DMS79 (cell line): Measurements from ENCODE around the gene UNC5C.

Experiments used
- DNase-seq: peaks from one replicate; lab custom pipeline; 2025; lab: John Stamatoyannopoulos, UW

UNC5C gene

DNA sequence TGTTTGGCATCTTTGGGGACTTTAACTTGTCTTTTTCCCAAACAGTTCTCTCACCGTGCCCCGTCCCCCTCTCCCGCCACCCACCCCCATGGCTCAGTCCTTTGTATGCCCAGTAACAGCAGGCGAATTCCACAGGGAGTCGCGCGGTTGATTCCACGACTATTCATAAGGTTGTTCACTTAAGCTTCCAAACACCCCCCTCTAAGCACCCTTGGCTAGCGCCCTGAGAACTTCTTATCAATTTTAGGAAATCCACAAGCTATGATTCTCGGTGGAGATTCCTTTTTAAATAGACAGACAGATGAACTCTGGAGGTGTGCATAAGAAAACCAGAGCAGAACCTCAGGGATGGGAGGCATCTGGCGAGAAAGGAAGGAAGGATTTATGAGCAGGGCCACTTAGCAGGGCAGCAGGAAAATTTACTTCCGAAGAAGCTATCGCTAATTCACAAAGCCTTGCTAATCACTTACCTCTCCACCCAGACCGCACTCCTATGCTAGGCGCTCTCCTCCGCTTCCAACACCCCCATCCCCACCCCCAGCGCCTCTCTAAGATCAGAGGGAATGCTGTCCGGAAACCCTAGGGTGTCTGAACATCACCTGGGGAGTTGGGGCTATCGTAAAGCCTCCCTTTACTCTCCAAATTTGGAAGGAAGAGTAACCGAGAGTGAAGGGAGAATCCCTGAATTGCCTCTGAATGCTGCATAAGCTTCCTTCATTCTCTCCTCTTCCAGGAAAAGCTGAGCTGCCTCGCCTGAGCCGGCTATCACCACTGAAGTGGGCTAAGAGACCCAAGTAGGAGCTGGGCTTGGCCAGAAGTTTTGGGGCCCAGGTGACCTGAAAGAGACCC lies 1.7 kb downstream of the UNC5C start:
- no peak for DNase-seq

DNA sequence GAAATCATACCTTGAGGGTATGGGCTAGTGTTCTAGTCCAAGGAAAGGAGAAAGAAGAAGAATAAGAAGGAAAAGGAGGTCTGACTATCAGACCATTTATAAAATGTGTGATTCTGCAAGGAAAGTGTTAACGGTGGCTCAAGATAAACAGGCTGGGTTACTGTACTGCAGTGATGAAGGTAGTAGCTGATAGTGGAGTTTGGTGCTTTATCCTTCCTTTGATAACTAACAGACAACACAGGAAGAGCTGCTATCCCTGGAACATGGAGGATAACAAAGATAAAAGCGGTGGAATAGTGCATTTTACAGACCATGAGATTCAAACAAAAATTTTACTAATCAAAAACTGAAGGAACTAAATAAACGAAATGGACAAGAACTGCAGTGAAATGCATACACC lies 2.6 kb downstream of the UNC5C start:
- DNase-seq, result no peak

DNA sequence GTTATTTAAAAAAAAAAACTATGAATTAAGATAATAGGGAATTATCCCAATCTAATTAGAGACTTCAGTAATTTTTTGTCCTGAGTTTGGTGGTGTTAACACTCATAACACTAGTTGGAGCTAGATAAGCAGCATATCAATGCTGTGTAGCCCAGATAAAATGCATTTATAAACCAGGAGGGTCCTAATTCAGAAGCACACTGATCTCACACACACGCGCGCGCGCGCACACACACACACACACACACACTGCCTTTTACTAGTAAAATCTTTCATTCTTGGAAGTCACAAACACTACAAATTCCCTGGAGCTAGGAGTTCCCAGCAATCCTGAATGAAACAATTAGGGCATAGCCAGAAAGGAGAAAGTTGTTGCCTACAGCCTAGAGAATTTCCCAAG lies 3.2 kb downstream of the UNC5C start:
- no peak for DNase-seq

DNA sequence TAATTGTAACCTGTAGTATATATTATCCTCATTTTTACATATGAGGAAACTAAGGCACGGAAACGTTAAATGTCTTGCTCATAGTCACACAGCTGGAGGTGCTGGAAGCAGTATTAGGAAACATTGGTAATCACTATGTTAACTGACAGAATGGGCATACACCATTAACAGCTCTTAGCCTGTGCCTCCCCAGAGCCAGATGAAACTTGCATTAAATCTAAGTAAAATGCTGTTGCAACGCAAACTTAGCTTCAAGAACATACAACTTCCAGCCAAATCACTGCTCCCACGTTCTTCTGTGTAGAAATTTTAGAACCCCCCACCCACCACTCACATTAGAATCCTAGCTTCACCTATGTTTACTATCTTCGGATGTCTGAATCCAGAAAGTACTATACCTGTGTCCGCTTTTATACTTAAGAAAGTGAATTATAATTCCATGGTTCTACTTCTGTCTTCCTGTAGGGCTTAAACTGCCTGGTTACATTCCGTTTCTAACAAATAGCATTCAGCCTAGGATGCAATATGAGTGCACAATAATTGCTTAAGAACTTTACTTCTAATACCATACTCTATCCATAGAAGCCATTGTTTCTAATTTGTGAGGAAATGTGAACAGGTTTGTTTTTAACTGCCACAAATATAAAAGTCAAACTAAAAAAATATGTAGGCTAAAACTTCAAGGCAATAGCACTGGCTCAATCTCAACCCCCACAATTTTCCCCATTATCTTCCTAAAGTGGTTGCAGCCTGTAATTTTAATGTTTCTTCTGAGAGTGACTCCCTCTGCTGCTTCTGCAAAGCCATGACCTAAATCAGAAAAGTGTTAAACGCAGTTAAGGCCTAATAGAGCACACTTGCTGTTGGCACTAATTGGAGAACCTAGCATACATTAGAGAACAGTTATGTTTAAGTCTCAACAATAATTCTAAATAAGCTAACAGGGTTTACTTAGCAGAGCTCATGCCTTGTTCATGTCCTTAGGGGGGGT lies 4.4 kb downstream of the UNC5C start:
- DNase-seq, result no peak

DNA sequence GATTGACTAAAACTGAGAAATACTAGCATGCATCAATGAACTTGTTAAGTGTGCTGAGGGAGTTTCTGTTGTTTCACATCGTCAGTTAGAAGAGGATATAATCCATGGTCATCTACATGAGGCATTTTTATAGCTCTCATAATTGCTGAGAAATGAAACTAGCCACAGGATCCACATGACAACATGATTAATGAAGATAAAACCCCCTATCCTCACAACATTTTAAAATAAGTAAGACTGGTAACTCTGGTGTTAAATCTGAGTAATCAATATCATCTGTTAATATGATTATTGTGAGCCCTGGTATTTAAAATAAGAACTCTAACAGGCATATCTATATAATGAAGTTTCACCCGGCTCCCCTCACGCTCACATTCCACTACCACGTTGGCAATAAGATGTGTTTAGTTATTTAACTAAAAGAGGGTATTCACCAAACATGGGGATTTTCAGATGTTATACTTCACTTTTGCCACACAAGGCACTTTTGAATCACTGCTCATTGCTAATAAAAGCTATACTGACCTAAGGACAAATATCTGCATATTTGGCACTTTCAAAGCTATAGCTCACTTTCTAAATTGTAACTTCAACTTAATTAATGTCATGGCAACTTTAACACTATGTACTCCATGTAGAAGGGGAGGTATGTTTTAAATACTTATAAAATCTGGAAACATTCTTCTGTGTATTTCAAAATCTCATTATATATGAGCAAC lies 6.7 kb downstream of the UNC5C start:
- no peak for DNase-seq

DNA sequence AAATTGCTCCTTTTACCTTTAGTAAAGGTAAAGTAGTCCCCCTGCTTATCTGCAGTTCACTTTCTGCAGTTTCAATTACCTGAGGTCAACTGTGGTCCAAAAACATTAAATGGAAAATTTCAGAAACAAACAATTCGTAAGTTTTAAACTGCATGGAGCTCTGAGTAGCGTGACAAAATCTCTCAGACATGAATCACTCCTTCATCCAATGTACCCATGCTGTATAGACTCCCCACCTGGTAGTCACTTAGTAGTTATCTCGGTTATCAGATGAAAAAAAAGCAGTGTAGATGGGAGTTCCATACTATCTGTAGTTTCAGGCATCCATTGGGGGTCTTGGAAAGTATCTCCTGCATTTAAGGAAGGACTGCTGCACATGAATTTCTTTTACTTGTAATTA lies 7.7 kb downstream of the UNC5C start:
- no peak for DNase-seq

DNA sequence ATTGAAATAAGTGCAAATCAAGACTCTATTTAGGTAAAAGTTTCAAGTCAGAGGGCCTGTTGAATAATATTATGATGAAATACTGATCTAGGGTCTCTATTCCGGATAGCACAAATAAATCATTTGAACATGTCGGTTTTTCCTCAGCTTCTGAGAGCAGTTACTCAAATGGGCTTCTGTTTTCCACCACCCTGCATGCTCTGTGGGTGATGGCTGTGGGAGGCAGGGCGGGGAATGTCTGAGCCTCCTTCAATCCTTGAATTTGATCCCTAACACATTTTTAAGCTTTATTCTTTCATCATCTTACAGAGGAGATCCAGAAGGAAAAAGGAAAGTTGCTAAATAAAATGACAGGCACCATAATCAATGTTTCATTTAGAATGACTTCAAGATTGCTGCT lies 8.5 kb downstream of the UNC5C start:
- DNase-seq, result no peak

DNA sequence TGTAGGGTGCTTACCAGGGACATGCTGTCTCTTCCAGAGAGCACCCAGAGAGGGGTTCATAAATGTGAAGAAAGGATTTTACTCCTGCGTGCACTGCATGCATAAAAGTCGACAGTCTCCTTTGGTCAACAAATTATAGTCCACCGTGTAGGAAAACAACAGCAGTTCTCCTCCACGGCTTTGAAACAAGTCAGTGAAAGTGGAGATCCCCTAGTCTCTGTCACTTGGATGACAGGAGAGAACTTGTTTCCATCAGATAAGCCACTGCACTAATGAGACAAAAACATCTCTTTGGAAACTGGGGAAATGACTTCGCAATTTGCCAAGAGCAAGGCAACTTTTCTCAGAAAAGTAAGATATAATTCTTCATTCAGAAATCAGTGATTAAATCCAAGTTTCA lies 9.7 kb downstream of the UNC5C start:
- no peak for DNase-seq

DNA sequence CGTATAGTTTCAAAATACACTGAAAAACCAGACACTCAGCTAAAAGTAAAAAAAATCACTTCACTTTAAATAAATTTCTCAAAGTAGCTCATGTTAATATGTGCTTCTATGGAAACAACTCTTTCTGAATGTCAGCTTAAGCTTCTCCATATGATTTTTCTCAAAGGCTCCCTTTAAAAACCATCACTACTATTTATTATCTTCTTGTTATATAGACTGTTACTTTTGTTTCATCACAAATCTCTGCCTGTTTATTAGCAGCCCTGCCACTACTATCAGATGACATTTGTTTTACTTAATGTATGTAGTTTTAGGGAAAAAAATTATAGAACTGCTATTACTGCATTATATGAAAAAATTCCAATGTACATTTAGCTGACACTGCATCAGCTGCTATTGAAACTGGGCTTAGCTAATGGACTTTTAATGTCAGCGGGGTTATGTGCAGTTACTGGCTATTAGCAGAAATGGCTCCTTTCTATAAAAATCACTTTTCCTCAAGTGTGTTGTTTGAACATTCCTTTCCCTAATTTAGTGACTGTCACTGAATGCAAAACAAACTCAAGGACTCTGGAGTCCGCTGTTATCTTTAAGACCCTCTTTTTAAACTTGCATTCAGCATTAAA lies 10.8 kb downstream of the UNC5C start:
- DNase-seq, result no peak

DNA sequence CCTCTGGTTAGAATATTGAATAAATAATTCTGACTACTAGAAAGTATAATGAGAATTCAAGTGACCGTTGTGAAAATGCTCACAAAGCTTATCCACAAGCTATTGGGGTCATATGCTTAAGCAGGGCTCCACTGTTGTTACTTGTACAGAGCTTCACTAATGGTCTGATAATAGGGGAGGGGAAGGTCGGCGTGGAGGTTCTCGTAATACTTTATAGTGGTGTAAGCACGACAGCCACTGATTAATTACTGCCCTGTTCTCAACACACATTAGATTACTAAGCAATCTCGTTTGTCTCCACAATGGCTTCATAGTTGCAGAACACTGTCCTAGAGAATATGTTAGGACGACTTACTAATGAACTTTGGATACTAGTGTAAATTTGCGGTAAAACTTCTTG lies 11.6 kb downstream of the UNC5C start:
- no peak for DNase-seq

DNA sequence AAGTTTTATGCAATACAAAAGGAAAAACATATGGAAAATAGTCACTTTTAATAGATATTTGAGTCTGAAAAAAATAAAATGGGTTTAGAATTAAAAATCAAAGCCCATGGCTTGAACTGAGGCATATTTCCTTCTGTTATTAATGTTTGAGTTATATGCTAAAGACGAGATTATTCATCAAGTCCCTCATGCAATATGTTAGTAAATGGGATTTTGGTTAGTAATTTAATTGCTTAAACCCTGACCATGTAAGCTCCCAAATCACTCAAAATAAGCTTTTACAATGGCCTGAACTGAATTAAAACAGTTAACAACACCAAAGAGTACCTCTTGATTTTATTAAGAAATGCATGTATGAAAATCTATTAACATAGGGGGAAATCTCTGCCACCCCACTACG lies 12.1 kb downstream of the UNC5C start:
- DNase-seq, result no peak

DNA sequence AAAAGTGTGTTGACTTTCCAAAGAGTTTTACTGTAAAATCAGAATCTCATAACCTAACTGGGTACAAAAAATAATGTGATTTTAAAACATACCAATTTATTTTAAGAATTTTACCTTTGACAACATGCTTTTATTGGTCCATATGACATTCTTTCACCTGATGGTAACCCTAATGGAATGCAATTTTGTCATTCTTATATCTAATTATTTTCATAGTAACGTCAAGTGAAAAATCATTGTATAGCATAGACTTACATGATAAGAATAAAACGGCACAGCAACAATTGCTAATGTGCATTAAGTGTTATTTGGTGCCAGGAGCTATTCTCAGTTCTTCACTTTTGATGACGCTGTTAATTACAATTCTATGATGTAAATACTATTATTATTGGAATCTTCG lies 13.6 kb downstream of the UNC5C start:
- no peak for DNase-seq

DNA sequence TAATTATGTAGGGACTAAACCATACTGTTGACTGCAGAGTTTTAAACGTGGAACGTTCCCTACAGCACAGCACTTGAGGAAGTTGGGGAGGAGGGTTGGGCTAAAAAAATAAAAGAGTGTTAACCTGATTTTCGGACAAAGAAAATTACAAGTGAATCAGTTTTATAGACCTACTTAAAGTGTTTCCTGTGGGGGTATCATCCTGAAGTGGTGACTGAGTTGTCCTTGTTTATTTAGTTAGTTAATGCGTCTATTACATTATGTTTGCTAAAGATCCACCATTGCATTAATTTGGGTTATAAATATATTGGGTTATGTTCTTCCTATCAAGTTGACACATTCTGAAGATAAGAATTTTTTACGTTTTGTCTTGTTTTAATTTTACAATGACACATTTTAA lies 14.7 kb downstream of the UNC5C start:
- DNase-seq, result no peak

DNA sequence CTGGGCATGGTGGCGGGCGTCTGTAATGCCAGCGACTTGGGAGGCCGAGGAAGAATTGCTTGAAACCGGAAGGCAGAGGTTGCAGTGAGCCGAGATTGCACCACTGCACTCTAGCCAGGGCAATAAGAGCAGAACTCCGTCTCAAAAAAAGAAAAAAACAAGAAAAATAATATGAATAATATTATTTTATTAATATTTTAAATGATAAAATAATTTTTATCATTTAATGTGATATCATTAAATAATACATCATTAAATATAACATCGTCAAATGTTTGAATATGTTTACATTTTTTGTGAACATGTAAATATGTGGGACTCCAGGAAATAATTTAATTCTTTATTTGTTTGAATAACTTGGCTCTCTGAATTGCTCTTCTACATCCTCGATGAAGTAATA lies 15.5 kb downstream of the UNC5C start:
- DNase-seq, result no peak

DNA sequence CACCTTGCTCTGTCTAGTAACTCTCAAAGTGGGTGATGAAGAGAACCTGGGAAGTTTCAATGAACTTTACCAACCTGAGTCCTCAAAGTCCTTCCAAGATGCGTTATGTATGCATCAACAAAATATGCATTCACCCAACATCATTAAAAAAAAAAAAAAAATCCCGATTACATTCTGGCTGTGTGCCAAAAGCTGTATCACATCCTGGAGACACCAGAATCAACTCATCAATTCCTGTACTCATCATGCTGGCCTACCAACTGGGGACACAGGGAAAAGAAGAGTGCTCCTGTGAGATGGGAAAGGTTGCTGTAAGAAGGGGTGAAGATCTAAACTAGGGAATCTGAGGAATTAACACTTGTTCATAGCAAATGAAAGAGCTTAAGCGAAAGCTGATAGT lies 16.5 kb downstream of the UNC5C start:
- DNase-seq, result no peak

DNA sequence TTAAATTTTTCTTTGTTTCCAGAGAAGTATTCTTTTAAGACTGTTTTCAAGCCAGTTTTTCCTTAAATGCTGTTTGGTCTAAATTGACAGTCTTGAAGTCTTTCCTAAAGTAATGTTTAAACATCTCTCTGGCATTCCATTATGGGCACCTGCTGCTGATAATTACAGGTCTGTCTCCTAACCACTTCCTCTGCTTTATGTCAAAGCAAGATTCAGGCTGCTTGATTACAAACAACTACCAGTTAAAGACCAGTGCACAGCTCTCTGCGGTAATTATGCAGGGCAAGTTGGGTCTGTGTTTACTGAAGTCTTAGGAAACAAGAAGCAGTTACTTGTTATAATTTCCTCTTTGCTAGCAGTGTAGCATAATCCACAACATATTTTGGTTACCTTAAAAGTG lies 17.6 kb downstream of the UNC5C start:
- no peak for DNase-seq

DNA sequence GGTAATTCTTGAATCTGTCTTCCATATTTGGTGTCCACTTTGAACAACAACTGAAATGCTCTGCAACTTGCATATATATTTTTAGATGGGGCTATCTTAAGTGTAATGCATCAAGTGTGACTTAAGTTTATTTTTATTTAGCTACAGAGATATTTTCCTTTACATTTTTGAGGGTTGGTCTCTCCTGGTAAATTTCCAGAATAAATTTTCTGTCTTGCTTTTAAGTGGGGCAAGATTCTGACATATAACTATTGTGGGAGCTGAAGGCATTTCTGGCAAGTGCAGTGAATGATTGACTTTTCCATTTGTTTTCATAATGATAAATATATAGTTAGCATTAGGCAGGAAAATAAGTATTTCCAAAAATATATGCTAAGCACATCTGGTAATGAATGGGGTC lies 18.8 kb downstream of the UNC5C start:
- no peak for DNase-seq

DNA sequence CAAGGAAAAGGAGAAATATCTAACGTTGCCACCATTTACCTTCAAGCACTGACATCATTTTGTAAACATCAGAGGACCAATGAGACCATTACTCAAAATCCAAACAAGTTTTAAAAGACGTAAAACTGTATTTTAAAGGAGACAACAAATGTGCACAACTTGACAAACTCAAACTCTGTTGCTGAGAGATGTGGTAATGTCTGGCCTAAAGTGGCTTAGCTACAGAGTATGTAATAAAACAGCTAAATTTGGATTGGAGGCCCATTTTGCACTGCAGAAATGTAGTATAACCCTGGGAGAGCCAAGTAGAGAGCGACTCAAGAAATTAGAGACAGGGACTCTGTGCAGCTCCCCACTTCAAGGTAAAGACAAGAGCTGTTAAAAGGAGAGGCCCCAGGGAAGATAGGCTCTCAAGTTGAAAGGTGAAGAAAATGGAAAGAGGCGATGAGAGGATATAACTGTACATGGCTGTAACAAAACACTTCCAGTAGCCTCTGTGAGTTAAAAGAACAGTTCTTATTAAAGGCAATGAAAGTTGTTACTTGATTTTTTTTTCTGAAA lies 20.3 kb downstream of the UNC5C start:
- no peak for DNase-seq

DNA sequence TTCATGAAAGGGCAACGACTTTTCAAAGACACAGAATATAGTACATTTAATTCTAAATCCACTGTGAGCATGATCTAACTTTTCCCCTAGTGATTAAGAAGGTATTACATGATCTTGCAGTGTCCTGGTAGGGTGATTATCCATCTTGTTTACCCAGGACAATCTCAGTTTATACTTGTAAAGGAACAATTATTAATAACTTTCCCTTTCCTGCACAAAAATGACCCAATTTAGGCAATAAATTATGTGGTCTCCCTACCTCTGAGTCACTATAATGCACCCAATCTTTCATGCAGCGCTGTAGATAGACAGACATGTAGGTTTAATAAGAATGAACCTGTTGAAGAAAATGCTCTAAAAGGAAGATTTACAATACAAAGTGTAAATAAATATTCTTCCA lies 22.7 kb downstream of the UNC5C start:
- DNase-seq, result no peak

DNA sequence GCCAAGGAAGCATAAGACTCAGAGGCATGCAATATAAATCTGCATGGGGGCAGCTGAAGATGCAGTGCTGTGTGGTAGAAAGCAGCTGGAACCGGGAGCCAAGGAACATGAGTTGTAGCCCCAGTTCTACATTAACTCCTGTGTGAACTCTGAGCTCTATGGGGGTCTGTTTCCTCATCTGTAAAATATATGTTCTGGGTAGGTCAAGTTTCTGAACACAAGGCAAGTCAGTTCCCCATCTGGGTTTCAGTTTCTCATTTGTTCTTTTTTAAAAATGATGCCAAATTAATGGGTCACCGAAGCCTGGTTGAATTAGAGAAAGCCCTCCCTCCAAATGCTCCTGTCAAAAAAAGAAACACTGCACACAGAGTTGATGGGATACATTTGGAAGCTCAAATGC lies 24.0 kb downstream of the UNC5C start:
- no peak for DNase-seq

DNA sequence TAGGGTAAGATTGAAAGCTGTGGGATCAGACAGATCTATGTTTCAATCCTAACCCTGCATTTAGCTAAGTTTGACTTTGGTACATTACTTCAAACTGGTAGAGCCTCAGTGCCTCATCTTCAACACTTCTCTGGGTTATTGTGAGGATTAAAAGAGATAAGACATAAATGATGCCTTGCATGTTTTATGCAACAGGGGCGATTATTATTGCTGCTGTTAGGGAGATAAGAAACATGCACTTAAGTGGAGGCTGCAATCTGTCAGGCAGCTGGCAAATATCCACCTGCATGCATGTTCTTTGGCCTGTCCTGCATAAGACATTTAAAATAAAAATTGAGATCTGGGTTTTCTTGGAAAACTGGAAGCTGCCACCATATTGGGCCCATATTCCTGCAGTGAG lies 24.6 kb downstream of the UNC5C start:
- DNase-seq, result no peak
